GM12878 (cell line): ENCODE results near the gene GAS2. TPM values are rescaled to one million over a fixed set of nuclear protein-coding genes. Genes with fewer than 3 reads are reported as not detected.

ENCODE experiments used
- CREM ChIP-seq: IDR thresholded peaks from 2 replicates; pipeline ENCODE4 v1.6.1; 2014; ENCODE audit warnings: antibody characterized with exemption, low read depth
- DPF2 ChIP-seq: fragments of 450-650 bp; IDR thresholded peaks from 2 replicates; pipeline ENCODE4 v1.6.1; 2017; ENCODE audit warnings: mild to moderate bottlenecking
- FOS ChIP-seq: IDR thresholded peaks from 3 replicates; pipeline ENCODE4 v1.6.1; 2011; ENCODE audit warnings: borderline replicate concordance; ENCODE audit not compliant: insufficient read length; ENCODE audit errors: extremely low read depth
- IKZF1 ChIP-seq: fragments of 450-650 bp; conservative IDR thresholded peaks from 2 replicates; pipeline ENCODE4 v1.6.1; 2017; ENCODE audit warnings: antibody characterized with exemption, mild to moderate bottlenecking
- KAT2A ChIP-seq: conservative IDR thresholded peaks from 2 replicates; pipeline ENCODE4 v1.6.1; 2011; ENCODE audit warnings: low read depth, low read length; ENCODE audit not compliant: control insufficient read depth
- MXI1 ChIP-seq: fragments of 150-350 bp; IDR thresholded peaks from 2 replicates; pipeline ENCODE4 v1.6.1; 2011; ENCODE audit warnings: low read depth, mild to moderate bottlenecking, inconsistent platforms, low read length, improper control_type of control experiment
- NR2C2 ChIP-seq: IDR thresholded peaks from 2 replicates; pipeline ENCODE4 v1.6.1; 2011; ENCODE audit warnings: borderline replicate concordance, low read depth; ENCODE audit not compliant: control insufficient read depth, insufficient read length
- PKNOX1 ChIP-seq: fragments of 450-650 bp; IDR thresholded peaks from 2 replicates; pipeline ENCODE4 v1.6.1; 2016; ENCODE audit warnings: mild to moderate bottlenecking
- RAD51 ChIP-seq: fragments of 450-650 bp; IDR thresholded peaks from 2 replicates; pipeline ENCODE4 v1.6.1; 2016; ENCODE audit warnings: moderate library complexity, mild to moderate bottlenecking, inconsistent platforms
- RBBP5 ChIP-seq: fragments of 200-600 bp; sonication (generic); conservative IDR thresholded peaks from 2 replicates; pipeline ENCODE4 v1.6.1; 2016
- SMAD1 ChIP-seq: fragments of 450-650 bp; IDR thresholded peaks from 2 replicates; pipeline ENCODE4 v1.6.1; 2018; ENCODE audit warnings: mild to moderate bottlenecking, low read depth; ENCODE audit not compliant: partially characterized antibody
- SPI1 ChIP-seq: IDR thresholded peaks from 2 replicates; pipeline ENCODE4 v1.6.1; 2011; ENCODE audit warnings: low read depth, mild to moderate bottlenecking, low read length, moderate library complexity, borderline replicate concordance; ENCODE audit not compliant: insufficient read depth
- STAT3 ChIP-seq: IDR thresholded peaks from 2 replicates; pipeline ENCODE4 v1.6.1; 2011; ENCODE audit warnings: low read depth, low read length, improper control_type of control experiment
- TARDBP ChIP-seq: IDR thresholded peaks from 2 replicates; pipeline ENCODE4 v1.6.1; 2016; ENCODE audit warnings: borderline replicate concordance
- TCF7 ChIP-seq: IDR thresholded peaks from 2 replicates; pipeline ENCODE4 v1.6.1; 2014; ENCODE audit warnings: antibody characterized with exemption, borderline replicate concordance
- ZBED1 ChIP-seq: IDR thresholded peaks from 2 replicates; pipeline ENCODE4 v1.6.1; 2016; ENCODE audit warnings: borderline replicate concordance
- ZBTB40 ChIP-seq: fragments of 450-650 bp; IDR thresholded peaks from 2 replicates; pipeline ENCODE4 v1.6.1; 2016; ENCODE audit warnings: mild to moderate bottlenecking, moderate library complexity, borderline replicate concordance
- ZNF217 ChIP-seq: fragments of 450-650 bp; IDR thresholded peaks from 2 replicates; pipeline ENCODE4 v1.6.1; 2017; ENCODE audit warnings: antibody characterized with exemption, mild to moderate bottlenecking
- ZNF384 ChIP-seq: IDR thresholded peaks from 2 replicates; pipeline ENCODE4 v1.6.1; 2012; ENCODE audit warnings: low read depth, mild to moderate bottlenecking, low read length, improper control_type of control experiment, borderline replicate concordance
- polyA plus RNA-seq, 11 experiments: library from polyadenylated mRNA; depleted of rRNA in 4 of 11; unstranded in 6 of 11; stranded (reverse) in 5 of 11; fragments of >200 nt; fragmentation: Nextera tagmentation in 4 of 11; fragmentation: Illumina TruSeq in 1 of 11; extraction: Ambion mirVana in 4 of 11; extraction: Trizol in 1 of 11; gene quantifications; 1 replicate in 1 of 11; 2 replicates in 10 of 11; pipeline versions ENCODE4 v1.2.1 to v1.2.3, GENCODE V29; 2011 to 2016; ENCODE audit warnings: inconsistent platforms in 2 of 11, missing spikeins in 2 of 11, low read depth in 1 of 11
- total RNA-seq, 4 experiments: library from RNA; depleted of rRNA in 3 of 4; stranded (reverse); fragments of >200 nt in 3 of 4; fragmentation: Illumina TruSeq in 1 of 4; extraction: Trizol in 1 of 4; gene quantifications; 2 replicates each; pipeline versions ENCODE4 v1.2.1 to v1.2.3, GENCODE V29; 2013 to 2021
- TF ChIP-seq, protein P1 (sequence below): IDR thresholded peaks from 2 replicates; pipeline ENCODE4 v1.6.1; 2011; ENCODE audit warnings: low read depth, low read length, improper control_type of control experiment, borderline replicate concordance
- TF ChIP-seq, protein P2 (sequence below): IDR thresholded peaks from 2 replicates; pipeline ENCODE4 v1.6.1; 2011; ENCODE audit warnings: low read depth, mild to moderate bottlenecking, low read length, moderate library complexity, borderline replicate concordance; ENCODE audit errors: extremely low read depth
- TF ChIP-seq, protein P3 (sequence below), 3 experiments: IDR thresholded peaks in 2 of 3; conservative IDR thresholded peaks in 1 of 3; 2 replicates each; pipeline ENCODE4 v1.5.1; 2011; ENCODE audit warnings: low read depth in 3 of 3, low read length in 3 of 3, mild to moderate bottlenecking in 3 of 3, control low read depth in 2 of 3, moderate library complexity in 2 of 3, inconsistent platforms in 1 of 3, mixed read lengths in 1 of 3; ENCODE audit not compliant: control insufficient read depth in 2 of 3, insufficient read depth in 1 of 3; ENCODE audit errors: extremely low read depth in 1 of 3

GAS2 gene
- total and polyA plus RNA-seq, 10 of the 15 experiments (the other 5 are each of a cell fraction or from before 2014, with no cell fraction given) = 16.4 to 81.4 (median 26.2) TPM

- no peak for TF ChIP-seq KAT2A
- TF ChIP-seq ZBED1 = peak; percentile 88
- TF ChIP-seq FOS = no peak
- TF ChIP-seq MXI1 = no peak
- TF ChIP-seq CREM = peak; percentile 62
- TF ChIP-seq, protein P1, sequence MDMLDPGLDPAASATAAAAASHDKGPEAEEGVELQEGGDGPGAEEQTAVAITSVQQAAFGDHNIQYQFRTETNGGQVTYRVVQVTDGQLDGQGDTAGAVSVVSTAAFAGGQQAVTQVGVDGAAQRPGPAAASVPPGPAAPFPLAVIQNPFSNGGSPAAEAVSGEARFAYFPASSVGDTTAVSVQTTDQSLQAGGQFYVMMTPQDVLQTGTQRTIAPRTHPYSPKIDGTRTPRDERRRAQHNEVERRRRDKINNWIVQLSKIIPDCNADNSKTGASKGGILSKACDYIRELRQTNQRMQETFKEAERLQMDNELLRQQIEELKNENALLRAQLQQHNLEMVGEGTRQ = no peak
- TF ChIP-seq ZNF384 = no peak
- no peak for TF ChIP-seq ZNF217
- TF ChIP-seq TARDBP = no peak
- TF ChIP-seq, protein P2, sequence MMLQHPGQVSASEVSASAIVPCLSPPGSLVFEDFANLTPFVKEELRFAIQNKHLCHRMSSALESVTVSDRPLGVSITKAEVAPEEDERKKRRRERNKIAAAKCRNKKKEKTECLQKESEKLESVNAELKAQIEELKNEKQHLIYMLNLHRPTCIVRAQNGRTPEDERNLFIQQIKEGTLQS = no peak
- no peak for TF ChIP-seq TCF7
- TF ChIP-seq, protein P3, sequence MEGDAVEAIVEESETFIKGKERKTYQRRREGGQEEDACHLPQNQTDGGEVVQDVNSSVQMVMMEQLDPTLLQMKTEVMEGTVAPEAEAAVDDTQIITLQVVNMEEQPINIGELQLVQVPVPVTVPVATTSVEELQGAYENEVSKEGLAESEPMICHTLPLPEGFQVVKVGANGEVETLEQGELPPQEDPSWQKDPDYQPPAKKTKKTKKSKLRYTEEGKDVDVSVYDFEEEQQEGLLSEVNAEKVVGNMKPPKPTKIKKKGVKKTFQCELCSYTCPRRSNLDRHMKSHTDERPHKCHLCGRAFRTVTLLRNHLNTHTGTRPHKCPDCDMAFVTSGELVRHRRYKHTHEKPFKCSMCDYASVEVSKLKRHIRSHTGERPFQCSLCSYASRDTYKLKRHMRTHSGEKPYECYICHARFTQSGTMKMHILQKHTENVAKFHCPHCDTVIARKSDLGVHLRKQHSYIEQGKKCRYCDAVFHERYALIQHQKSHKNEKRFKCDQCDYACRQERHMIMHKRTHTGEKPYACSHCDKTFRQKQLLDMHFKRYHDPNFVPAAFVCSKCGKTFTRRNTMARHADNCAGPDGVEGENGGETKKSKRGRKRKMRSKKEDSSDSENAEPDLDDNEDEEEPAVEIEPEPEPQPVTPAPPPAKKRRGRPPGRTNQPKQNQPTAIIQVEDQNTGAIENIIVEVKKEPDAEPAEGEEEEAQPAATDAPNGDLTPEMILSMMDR (IDR thresholded peaks at IDR 0.05 in 2 of 3, conservative IDR thresholded peaks at IDR 0.05 in 1 of 3; ENCODE audit: control insufficient read depth in 2 of 3, extremely low read depth in 1 of 3, insufficient read depth in 1 of 3, low read depth in 3 of 3, low read length in 3 of 3) = no peak
- no peak for TF ChIP-seq RAD51
- peak; percentile 52; the same call in 1 of the 2 replicates for TF ChIP-seq IKZF1
- no peak for TF ChIP-seq SMAD1
- TF ChIP-seq PKNOX1 = no peak
- TF ChIP-seq DPF2 = peak; percentile 44; the same call in 1 of the 2 replicates
- no peak for TF ChIP-seq STAT3
- TF ChIP-seq ZBTB40 = no peak
- TF ChIP-seq RBBP5 = no peak
- no peak for TF ChIP-seq NR2C2
- peak; percentile 92 for TF ChIP-seq SPI1
These were observed 141.6 kb downstream of the GAS2 start (continued) for GRCh38 chr11:22807855-22808570.
